ENCODE data around the gene TRPM3. TPM values are rescaled to one million over a fixed set of nuclear protein-coding genes. Genes with fewer than 3 reads are reported as not detected.
A peak's percentile ranks its signal among the peaks of the same experiment; 100 is the strongest.

Gene TRPM3
- total and polyA plus RNA-seq, 2 of the 13 experiments (the other 11 are each of a cell fraction or from before 2014, with no cell fraction given): not detected

DNA sequence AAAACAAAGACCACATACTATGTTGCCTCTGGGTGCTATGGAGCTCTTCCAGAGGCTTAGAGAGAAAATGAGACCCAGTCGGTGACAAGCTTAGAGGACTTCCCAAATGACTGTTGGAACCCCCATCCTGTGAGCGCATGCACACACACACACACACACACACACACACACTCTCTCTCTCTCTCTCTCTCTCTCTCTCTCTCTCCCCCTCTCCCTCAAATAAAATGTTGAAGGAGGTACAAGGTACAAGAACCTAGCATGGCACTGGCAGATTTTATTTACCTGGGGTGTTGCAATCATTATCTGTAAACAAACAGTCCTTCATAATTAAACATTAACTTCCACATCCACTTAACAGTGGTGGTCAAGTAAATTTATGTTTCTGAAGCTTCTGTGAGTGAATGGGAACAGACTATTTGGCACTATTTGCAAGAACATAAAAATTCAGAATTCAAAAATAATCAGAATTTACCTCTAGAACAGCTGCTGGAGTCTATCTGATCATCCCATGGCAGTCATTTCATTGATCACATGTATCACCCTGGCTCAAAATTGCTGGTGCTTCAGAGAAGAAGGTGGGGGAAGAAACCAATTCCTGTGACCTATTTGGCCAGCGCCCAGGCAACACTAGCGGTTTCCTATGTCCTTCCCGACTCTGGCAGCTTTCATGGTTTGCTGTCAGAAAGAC, 24.9 kb downstream of the TRPM3 start (continued):
- TF ChIP-seq, protein P1, sequence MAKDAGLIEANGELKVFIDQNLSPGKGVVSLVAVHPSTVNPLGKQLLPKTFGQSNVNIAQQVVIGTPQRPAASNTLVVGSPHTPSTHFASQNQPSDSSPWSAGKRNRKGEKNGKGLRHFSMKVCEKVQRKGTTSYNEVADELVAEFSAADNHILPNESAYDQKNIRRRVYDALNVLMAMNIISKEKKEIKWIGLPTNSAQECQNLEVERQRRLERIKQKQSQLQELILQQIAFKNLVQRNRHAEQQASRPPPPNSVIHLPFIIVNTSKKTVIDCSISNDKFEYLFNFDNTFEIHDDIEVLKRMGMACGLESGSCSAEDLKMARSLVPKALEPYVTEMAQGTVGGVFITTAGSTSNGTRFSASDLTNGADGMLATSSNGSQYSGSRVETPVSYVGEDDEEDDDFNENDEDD (CRISPR knock-in tag; IDR thresholded peaks at IDR 0.05; ENCODE audit: borderline replicate concordance): no peak
- TF ChIP-seq, protein P2, sequence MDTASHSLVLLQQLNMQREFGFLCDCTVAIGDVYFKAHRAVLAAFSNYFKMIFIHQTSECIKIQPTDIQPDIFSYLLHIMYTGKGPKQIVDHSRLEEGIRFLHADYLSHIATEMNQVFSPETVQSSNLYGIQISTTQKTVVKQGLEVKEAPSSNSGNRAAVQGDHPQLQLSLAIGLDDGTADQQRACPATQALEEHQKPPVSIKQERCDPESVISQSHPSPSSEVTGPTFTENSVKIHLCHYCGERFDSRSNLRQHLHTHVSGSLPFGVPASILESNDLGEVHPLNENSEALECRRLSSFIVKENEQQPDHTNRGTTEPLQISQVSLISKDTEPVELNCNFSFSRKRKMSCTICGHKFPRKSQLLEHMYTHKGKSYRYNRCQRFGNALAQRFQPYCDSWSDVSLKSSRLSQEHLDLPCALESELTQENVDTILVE (CRISPR knock-in tag; IDR thresholded peaks at IDR 0.05): no peak; the same call in 1 of the 2 replicates
- no peak for TF ChIP-seq ZBTB3 (CRISPR knock-in tag; IDR thresholded peaks at IDR 0.05; ENCODE audit: borderline replicate concordance, low read depth)
- no peak for TF ChIP-seq SETDB1 (CRISPR knock-in tag; IDR thresholded peaks at IDR 0.05; ENCODE audit: borderline replicate concordance)
- no peak for TF ChIP-seq ZFYVE20 (CRISPR knock-in tag; IDR thresholded peaks at IDR 0.05; ENCODE audit: borderline replicate concordance, low read depth)
- TF ChIP-seq ZNF274 (CRISPR knock-in tag; IDR thresholded peaks at IDR 0.05): no peak
- TF ChIP-seq KDM4B (CRISPR knock-in tag; IDR thresholded peaks at IDR 0.05): no peak
- TF ChIP-seq ZBTB42 (CRISPR knock-in tag; IDR thresholded peaks at IDR 0.05): 0 out of 2 replicates have a peak, but pooled peaks have one; percentile 29
- TF ChIP-seq, protein P3, sequence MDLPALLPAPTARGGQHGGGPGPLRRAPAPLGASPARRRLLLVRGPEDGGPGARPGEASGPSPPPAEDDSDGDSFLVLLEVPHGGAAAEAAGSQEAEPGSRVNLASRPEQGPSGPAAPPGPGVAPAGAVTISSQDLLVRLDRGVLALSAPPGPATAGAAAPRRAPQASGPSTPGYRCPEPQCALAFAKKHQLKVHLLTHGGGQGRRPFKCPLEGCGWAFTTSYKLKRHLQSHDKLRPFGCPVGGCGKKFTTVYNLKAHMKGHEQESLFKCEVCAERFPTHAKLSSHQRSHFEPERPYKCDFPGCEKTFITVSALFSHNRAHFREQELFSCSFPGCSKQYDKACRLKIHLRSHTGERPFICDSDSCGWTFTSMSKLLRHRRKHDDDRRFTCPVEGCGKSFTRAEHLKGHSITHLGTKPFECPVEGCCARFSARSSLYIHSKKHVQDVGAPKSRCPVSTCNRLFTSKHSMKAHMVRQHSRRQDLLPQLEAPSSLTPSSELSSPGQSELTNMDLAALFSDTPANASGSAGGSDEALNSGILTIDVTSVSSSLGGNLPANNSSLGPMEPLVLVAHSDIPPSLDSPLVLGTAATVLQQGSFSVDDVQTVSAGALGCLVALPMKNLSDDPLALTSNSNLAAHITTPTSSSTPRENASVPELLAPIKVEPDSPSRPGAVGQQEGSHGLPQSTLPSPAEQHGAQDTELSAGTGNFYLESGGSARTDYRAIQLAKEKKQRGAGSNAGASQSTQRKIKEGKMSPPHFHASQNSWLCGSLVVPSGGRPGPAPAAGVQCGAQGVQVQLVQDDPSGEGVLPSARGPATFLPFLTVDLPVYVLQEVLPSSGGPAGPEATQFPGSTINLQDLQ (CRISPR knock-in tag; IDR thresholded peaks at IDR 0.05): no peak
- no peak for TF ChIP-seq ZNF10 (CRISPR knock-in tag; IDR thresholded peaks at IDR 0.05; ENCODE audit: borderline replicate concordance, low read depth)
- no peak for TF ChIP-seq HDAC6 (IDR thresholded peaks at IDR 0.05; ENCODE audit: low read depth, low read length)
- TF ChIP-seq, protein P4, sequence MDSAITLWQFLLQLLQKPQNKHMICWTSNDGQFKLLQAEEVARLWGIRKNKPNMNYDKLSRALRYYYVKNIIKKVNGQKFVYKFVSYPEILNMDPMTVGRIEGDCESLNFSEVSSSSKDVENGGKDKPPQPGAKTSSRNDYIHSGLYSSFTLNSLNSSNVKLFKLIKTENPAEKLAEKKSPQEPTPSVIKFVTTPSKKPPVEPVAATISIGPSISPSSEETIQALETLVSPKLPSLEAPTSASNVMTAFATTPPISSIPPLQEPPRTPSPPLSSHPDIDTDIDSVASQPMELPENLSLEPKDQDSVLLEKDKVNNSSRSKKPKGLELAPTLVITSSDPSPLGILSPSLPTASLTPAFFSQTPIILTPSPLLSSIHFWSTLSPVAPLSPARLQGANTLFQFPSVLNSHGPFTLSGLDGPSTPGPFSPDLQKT (CRISPR knock-in tag; IDR thresholded peaks at IDR 0.05; ENCODE audit: borderline replicate concordance): no peak
- TF ChIP-seq ZKSCAN8 (CRISPR knock-in tag; IDR thresholded peaks at IDR 0.05; ENCODE audit: borderline replicate concordance): no peak
- no peak for TF ChIP-seq ZBTB21 (CRISPR knock-in tag; IDR thresholded peaks at IDR 0.05)
- TF ChIP-seq HNRNPLL (IDR thresholded peaks at IDR 0.05; ENCODE audit: low read depth, low read length, poor library complexity, severe bottlenecking): no peak
- TF ChIP-seq NAIF1 (CRISPR knock-in tag; IDR thresholded peaks at IDR 0.05; ENCODE audit: borderline replicate concordance): no peak
- no peak for TF ChIP-seq ZNF383 (CRISPR knock-in tag; IDR thresholded peaks at IDR 0.05; ENCODE audit: borderline replicate concordance)
- no peak for TF ChIP-seq TERF1 (CRISPR knock-in tag; IDR thresholded peaks at IDR 0.05)
- TF ChIP-seq RFX3 (CRISPR knock-in tag; IDR thresholded peaks at IDR 0.05): no peak

Data from HepG2 (cell line).